COLO829 (cell line): ENCODE data around the gene CHI3L2.

Experiments
- DNase-seq: peaks from one replicate; pipeline ENCODE4 v3.0.0; 2012; ENCODE audit warnings: low spot score

The CHI3L2 gene, protein sequence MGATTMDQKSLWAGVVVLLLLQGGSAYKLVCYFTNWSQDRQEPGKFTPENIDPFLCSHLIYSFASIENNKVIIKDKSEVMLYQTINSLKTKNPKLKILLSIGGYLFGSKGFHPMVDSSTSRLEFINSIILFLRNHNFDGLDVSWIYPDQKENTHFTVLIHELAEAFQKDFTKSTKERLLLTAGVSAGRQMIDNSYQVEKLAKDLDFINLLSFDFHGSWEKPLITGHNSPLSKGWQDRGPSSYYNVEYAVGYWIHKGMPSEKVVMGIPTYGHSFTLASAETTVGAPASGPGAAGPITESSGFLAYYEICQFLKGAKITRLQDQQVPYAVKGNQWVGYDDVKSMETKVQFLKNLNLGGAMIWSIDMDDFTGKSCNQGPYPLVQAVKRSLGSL

DNA sequence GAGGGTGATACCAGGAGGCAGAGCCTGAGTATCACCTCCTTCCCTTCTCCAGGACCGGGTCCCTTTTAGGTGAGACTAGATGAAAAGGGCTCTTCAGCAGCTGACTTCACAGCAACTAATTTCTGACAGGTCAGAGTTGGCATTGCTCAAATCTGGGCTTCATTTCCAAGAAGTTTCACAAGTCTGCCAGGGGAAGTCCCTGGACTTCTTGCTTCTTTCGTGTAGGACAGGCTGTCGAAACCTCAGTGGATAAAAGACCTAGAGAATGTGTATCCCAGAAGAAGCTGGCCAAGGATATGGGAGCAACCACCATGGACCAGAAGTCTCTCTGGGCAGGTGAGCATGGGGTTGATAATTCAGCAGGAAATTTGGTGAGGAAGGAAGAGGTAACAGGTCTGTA, at the start of gene CHI3L2:
TSS of gene CHI3L2 (plus strand) at position 280 of the 400 bp plus-strand sequence. CDS start at position 297, 17 bp downstream.
- no peak for DNase-seq

DNA sequence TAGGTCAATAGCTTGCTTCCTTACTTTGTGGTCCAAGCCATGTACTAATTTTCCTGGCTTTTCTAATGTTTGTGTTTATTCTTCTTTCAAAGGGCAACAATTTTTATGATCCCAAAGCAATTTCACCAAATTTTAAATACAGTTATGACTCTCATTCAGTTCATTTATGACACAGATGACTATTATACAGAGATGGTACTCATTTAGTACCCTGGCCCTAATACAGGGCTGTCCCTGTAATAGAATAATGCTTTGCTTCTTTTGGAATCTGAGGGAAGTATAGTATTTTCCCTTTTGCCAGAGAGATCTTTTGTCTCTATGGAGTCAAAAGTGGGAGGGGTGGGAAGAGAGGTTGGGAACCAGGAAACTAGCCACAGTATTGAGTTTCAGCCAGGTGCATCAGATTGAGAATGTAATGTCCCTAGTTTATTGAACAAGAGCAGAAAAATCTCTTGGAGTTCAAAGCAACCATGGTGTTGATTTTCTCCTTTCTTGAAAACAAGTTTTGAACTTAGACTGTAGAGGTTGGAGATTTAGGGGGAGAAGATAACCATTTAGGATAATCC, 47.5 kb upstream of the CHI3L2 start:
- no peak for DNase-seq

DNA sequence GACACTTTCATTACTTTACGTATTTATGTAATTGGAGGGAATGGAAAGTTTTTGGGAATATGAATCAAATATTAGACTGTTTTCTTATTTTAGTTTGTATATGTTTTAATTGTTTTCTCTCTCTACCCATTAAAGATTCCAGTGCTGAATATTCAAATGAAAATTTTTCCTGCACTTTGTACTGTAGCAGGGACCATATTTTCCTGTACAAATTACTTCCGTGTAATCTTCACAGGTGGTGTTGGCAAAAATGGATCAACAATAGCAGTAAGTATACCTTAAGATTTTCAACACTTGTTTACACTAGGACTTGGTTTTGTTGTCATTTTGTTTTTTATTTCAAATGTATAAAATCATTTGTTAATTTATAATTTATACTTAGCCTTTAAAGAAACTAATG, 45.5 kb upstream of the CHI3L2 start:
- no peak for DNase-seq

DNA sequence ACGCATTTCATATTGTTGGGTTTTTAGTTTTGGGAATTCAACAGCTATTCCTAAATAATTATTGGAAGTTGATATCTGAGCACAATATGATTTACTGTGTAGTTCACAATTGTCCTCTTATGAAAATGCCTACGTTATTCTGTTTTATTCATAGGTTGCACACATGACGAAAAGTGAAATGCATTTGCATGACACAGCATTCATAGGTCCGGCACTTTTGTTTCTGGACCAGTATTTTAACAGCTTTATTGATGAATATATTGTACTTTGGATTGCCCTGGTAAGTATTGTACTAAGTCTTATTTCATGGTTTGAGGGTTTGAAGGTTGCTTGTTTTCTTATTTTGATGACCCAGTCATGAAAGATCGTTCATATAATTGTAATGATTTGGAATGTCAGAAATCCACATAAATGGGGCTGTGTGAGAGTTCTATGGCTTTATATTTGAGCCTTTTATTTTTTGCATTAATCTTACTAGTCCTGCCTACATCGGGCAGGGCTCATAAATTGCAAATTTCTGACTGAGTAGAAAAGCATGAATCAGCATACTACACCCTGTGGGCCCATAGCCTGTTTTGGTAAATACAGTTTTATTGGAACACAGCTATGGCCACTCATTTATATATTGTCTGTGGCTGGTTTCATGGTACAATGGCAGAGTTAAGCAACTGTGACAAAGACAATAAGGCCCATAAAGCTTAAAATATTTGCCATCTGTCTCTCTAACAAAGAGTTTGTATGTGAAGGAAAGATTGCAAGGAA, 44.0 kb upstream of the CHI3L2 start:
- DNase-seq = no peak

DNA sequence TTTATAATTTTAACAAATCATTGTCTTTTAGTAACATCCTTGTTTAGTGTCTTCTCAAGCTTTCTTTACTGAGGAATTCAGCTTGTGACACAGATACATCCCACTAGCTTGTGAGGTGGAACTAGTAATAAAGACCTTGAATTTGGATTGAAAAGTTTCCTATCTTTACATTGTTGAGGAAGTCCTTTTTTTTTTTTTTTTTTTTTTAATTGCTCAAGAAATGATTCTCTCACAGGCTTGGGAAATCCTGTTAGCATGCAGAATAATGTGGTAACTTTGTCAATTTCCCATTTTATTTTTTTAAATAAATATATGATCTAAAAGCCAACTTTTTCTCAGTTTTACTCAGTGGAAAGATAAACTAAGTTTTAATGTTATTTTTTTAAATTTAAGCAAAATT, 42.9 kb upstream of the CHI3L2 start:
- DNase-seq = no peak

DNA sequence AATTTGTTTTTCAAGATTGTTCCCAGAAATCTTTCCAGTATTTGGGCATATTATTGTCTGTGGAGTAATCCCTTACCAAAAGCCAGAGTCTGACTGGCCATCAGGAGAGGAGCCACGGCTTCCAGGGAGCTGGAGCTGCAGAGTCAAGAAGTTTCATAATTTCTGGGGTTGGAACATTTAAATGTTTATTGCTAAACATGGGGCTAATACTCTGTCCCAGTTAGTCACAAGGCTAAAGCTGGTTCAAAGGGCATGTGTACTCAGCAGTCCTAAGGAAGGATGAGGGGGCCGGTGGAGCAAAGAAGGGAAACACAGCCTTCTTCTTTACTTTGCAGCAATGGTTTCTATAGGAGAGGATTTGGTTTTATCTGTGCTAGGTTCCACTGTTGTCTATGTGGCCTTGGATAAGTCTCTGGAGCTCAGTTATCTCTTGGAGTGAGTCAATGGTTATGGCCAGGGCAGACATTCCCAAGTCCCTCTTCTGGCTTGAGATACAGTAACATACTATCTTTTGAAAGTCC, 36.5 kb upstream of the CHI3L2 start:
- DNase-seq = no peak

DNA sequence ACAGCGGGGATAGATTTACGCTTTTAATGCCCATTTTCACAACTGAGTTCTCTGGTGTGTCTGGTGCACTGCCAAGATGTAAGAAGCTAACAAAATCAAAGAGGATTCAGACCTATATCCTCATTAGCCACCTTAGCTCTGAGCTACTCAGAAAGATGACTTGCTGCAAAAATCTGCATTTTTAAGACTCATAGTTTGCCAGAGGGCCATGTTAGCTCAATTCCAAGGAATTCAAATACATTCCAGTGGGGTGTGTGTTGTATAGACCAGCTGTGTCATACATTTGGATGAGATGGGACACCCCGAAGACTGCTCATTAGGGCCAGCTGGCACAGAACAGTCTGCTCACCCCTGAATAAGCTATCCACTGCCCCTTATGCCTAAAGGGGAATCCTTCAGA, 36.0 kb upstream of the CHI3L2 start:
- no peak for DNase-seq

DNA sequence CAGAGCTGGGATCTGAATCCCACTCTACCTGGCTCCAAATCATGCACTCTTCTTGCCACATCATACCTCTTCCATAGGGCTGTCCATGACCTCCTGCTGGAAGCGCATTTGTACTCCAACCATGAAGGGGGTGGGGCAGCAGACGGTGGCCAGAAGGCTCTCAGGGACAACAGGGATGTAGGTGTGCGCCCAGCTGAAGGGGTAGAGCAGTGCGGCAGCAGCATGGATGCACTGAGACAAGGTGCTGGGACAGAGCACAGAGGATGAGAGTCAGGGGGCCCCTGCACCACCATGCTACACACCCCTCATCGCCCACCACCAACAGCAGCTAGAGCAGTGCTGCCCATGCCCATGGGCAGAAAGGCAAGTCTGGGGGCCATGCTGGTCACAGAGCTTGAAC, 35.4 kb upstream of the CHI3L2 start:
- no peak for DNase-seq

DNA sequence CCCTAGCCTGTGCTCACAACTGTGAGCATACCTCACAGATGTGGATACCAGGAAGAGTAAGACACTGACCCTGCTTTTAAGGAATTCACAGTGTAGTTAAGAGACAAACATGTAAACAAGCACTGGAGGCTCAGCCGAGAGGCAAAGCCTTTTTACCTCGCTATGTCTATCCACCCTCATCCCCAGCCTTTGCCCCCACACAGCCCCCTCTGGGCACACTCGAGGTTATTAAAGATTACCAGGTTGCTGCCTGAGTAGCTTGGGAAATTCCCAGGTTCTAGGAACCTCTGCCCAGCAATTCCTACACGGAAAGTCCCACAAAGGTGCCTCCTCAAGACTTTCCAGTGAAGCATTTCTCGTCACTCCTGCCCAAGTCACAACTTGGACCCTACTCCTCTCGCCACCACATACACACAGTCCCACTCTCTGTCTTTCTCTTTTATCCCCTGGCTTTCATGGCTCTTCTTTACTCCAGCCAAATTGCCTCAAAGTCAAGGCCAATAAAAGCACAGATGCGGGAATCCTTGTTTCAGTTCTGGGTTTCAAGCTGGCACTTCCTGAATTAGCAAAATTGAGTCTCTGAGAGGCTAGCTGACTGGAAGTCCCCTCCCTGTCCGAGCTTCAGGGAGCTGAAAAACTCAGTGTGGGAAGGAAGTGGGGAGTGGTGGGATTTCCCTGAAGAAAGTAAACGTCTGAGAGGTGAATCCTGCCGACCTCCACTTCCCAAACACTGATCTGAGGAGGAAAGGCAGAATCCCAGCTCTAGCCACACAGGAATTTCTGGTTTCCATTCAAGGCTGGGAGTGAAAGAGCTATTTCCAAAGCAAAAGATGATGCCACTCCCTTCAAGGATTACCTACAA, 34.6 kb upstream of the CHI3L2 start:
- DNase-seq = no peak

DNA sequence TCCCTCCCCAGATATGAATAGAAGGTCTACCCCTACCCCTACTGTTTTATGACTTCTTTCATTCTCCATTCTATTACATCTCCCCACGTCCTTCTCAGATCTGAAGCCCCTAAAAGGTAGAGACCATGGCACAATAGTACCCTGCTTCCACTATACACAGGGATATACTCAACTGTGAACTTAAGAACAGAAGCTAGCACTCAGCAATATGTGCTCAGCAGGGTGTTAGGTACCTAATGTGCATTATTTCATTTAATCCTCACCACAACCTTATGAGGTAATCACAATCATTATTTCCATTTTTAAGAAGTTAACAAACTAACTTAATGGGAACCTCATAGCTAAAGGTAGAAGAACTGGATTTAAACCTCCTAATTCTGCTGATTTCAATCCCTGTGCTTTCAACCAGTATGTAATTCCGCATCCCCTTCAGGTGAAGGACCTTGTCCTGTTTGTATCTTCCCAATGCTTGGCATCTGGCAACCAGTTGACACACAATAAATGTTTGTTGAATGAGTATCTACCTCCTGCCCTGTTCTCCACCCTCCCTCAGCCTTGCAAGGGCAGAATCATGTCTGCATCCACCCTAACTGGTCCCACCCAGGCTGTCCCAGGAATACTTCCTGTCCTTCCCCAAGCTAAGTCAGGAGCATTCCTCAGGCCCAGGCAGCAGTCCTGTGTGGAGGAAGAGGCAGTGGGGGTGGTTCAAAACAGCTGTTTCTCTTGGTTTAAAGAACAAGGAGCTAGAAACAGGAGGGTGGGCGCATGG, 33.6 kb upstream of the CHI3L2 start:
- no peak for DNase-seq

DNA sequence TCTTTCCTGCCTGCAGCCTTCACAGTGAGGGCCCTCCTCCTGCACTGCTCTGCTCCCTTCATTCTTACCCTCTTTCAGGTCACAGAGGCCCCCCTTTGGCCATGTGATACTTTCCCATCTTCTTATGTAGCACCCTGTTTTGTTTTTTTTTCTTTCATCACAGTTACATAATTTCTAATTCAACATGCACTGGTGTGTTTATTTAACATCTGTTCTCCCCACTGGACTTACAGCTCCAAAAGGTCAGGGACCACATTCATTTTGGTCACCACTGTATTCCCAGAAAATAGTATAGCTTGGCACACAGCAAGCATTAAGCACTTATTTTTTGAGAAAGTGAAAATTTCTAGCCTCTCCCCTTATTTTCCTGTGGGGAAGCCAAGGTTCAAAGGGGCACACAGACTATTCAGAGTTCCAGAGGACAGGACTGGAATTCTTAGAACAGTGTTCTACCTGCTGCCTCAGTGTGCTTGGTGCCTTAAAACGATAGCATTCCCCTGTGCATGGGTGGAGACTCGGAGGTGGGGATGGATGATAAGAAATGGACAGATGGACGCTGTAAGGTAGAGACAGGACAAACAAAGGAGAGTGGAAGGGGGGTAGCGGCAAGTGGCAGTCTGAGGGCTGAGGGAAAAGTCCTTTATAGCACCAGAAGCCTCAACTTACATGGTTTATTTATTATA, 32.4 kb upstream of the CHI3L2 start:
- DNase-seq = no peak

DNA sequence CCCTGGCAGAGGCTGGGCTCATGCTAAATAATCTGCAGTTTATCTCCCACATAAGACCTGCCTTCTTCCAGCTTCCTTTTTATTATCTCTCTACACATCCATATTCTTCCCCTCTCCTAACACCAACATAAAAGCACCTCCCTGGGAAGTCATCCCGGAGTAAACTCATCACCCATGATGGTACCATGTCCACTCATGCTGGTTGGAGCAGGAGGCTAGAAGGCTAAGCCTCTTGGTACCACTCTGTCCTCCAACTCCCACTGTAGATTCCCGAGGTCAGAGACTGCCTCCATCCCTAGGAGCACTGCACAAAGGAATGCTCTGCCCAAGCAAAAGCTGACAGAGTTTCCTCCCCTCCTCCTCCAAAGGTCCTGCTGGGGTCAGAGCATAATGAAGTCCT, 31.3 kb upstream of the CHI3L2 start:
- DNase-seq = no peak

DNA sequence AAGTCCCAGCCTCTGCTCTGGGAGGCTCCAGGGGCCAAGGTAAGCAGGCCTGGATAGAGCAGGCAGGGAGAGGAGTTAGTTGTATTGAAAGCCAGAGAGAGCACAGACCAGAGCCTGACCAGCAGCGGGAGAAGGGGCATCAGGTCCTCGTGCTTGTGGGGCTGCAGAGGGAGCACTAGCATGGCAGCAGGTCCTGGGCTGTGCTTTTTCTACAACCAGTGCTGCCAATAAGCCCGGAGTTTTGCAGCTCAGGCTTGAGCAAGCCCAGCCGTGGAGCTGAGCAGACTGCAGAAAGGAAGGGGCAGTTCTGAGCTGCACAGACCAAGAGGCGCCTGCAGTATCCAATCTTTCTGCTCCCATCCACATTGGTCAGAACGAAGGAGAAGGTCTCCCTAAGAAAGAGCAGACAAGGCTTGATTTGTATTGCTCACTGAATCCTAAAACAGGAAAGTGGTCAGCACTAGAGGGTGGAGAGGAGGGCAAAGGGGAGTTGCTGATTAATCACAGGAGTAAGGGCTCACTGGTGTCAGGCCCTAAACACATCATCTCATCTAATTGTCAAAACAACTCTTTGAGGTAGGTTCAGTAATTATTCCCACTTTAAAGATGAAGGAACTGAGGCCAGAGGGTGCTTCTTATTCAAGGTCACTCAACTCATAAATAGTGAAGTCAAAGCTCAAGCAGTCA, 29.8 kb upstream of the CHI3L2 start:
- DNase-seq = no peak

DNA sequence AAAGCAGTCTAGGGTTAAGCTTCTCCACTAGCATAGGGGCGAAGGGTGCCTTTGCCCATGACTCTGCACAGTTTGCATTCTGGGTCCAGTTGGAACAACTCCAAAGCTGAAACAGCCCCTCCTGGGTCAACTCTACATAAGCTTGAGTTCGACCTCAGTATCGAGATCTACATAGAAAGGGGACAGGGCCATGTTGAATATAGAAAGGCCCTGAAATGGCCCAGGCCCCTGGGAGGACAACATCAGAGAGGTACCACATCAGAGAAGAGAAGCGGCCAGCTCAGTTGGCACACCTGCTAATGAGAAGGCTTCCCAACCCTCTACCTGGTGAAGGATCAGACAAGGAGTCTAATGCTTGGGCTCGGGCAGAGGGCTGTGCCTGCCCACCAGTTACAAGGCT, 28.7 kb upstream of the CHI3L2 start:
- no peak for DNase-seq

DNA sequence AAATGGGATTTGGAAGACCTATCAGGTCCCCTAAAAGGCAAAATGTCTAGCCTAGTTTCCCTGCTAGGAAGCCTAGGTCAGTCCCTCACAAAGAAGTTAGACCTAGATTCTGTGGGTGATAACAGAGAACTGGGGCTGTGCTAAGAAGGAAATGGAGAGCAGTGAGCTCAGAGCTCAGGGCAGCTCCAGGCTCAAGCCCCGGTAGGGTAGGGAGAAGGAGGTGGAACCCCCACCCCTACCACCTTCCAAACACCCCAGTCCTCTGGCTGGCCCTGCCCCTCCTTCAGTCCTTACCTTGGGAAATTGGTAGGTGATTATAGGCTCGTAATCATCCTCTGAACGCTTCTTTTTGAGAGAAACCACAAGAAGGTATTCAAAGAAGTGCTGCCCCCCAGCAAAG, 28.2 kb upstream of the CHI3L2 start:
- no peak for DNase-seq

DNA sequence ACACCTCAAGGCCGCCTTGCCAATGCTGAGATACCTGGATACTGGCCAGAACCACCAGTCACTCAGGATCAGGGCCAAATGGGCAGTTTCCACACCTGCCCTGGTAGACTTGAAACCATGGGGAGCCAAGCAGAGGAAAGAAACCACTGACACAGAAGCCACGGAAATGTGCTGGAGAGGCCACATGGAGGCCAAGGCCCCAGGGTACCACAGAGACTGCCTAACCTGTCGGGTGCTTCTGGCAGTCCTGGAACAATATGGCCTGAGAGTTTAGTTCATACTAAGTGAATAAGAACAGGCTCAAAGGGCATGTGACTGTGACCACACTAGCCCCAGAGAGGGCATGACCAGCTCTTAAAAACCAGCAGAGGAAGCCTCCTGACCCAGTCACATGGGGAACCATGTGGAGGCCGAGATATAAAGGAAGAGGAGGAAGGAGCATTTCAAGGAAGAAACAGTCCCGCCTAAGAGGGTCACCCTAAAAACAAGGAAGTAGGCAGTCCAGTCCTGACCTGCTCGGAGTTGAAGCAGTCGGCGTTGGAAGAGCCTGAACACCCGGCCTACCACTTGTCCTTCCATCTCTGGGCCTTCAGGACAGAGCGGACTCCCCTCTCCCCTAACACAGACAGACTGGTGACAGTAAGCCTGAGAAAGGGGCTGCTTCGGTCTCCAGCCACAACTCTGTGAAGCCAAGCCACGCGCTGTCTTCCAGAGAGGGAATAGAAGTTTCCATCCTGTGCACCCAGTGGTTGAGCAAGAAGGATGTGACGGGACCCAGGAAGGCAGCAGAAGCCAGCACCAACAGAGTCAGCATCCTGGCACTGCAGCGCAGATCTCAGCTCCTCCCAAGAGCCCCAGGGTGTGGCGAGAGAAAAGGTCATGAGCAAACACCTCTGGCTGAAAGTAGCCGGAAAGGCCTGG, 27.4 kb upstream of the CHI3L2 start, which contains the start of gene DENND2D:
TSS of gene DENND2D (minus strand) at position 766 of the 921 bp plus-strand sequence. CDS start at position 579, 187 bp downstream.
- no peak for DNase-seq

DNA sequence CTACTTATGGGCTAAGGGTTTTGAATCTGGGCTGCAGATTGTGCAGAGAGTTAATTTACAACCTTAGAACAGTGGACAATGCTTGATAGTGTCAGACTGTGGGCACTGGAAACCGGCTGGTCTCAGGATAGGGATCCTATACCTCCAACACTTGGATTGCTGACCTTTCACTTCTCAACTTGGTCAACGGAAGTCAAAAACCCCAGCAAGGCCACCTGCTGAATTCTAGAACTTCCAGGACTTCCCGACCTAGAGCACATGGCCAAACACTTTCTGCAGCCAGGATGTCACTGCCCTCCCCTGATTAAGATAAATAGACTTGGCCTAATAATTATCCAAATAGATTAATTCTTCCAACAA, 26.7 kb upstream of the CHI3L2 start:
- no peak for DNase-seq

DNA sequence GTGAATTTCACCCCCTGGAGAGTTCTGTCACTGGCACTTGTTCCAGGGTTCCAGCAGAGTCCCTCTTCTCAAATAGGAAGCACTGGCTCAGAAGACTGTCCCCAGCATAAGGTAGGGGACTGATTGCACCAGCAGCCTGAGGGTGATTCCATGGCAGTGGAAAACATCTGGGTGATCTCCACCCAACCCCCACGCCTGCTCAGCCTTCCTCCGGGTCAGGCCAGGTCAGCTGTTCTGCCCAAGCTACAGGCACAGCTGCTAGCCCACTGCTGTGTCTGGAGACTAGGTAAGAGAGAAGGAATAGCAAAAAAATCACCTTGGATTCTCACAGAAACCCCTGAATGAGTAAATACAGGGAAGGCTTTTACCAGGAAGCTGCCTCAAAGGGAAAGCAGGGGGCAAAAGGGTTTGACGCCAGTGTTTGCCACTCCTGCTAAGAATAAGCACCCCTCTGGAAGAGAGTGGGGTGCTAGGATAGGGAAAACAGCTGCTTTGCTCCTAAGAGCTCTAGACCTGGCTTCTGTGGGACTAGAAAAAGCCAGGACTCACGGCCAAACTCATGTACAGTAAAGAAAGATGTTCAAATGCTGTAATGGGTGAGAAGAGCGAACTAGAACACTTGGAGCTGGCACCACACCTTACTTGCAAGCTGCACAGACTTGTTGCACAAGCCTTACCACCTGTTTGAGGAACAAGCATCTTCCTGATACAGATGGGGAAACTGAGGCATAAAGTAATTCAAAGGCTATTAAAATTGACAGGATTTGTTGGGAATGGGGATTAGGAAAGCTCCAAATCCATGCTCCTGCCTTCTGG, 26.0 kb upstream of the CHI3L2 start:
- DNase-seq = no peak
